Stomach (tissue), 4 donors: ENCODE measurements around the gene RYR1.

Experiments
- CTCF ChIP-seq, 7 experiments: fragments of 450-650 bp in 4 of 7; fragments of 200-600 bp in 3 of 7; sonication (generic) in 3 of 7; IDR thresholded peaks; one replicate each; pipeline ENCODE4 v1.5.1; 2016 to 2019; ENCODE audit warnings: antibody characterized with exemption in 7 of 7, control low read depth in 2 of 7, mild to moderate bottlenecking in 1 of 7
- EP300 ChIP-seq: sonication (generic); formaldehyde crosslinking; IDR thresholded peaks from one replicate; pipeline ENCODE4 v1.6.1; 2017; ENCODE audit warnings: antibody characterized with exemption
- POLR2A ChIP-seq, 4 donors: fragments of 450-650 bp; IDR thresholded peaks; one replicate each; pipeline ENCODE4 v1.6.1; 2016; ENCODE audit warnings: antibody characterized with exemption in 4 of 4, control low read depth in 2 of 4, mild to moderate bottlenecking in 1 of 4, moderate library complexity in 1 of 4
- POLR2AphosphoS5 ChIP-seq, 3 donors: sonication (generic); formaldehyde crosslinking; IDR thresholded peaks; one replicate each; pipeline ENCODE4 v1.6.1; 2016; ENCODE audit warnings: antibody characterized with exemption in 3 of 3

DNA sequence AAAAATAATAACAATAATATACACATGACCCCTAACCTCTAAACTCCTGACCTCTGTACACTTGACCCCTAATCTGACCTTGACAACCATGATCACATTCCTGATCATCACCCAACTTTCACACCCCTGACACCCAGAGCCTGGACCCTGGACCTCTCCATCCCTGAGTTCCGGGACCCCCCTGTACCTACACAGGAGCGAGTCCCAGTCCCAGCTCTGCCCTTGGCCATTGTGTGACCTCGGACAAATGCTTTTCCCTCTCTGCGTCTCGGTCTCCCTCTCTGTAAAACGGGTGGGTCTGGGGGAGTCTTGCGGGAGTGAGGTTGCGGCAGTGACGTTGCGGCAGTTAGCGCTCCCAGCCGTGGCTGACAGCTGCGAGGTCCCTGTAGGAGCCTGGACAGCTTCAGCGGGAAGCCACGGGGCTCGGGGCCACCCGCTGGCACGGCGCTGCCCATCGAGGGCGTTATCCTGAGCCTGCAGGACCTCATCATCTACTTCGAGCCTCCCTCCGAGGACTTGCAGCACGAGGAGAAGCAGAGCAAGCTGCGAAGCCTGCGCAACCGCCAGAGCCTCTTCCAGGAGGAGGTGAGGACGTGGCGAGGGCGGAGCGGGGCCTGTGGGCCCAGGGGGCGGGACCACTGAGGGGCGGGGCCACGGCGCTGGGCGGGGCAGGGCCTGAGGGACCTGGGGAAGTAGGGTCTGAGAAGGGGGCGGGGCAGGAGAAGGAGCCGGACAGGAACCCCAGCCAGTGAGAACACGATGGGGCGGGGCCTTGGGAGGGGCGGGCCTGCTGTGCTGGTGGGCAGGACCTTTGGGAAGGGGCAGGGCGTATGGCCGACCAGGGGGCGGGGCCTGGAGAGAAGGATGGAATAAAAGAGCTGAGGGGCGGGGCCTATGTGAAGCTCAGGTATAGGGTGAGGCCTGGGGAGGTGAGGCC is 19.2 kb downstream of the RYR1 start:
- no peak for TF ChIP-seq CTCF (IDR thresholded peaks at IDR 0.05)
- TF ChIP-seq POLR2A (IDR thresholded peaks at IDR 0.05): no peak
- no peak for TF ChIP-seq EP300
- TF ChIP-seq POLR2AphosphoS5 (IDR thresholded peaks at IDR 0.05): no peak
